Thoracic aorta (tissue), 2 donors: ENCODE data around the gene CFHR4. TPM values are rescaled to one million over a fixed set of nuclear protein-coding genes. Genes with fewer than 3 reads are reported as not detected.
"Not testable (repeated sequence)": the region's sequence is repeated elsewhere in the genome, so short reads cannot be mapped to it uniquely, and the experiment has no call there.

Source experiments
- ATAC-seq: fragments of 150-250 bp; one replicate; pipeline ENCODE4 v1.8.0; 2017; ENCODE audit warnings: low read depth; ENCODE audit not compliant: insufficient number of reproducible peaks, low FRiP score
- DNase-seq: peaks from one replicate; pipeline ENCODE4 v3.0.0-alpha.2; 2020; ENCODE audit warnings: low spot score
- H3K27ac ChIP-seq, 2 donors: fragments of 200-600 bp; sonication (generic); 1 replicate in 1 of 2; 2 replicates in 1 of 2; pipeline ENCODE4 v1.5.1; 2016; ENCODE audit warnings: mild to moderate bottlenecking in 2 of 2, moderate library complexity in 2 of 2
- H3K27me3 ChIP-seq: fragments of 200-600 bp; sonication (generic); replicated peaks from 2 replicates; pipeline ENCODE4 v1.6.0; 2016; ENCODE audit warnings: mild to moderate bottlenecking; ENCODE audit not compliant: insufficient read depth
- H3K36me3 ChIP-seq: fragments of 200-600 bp; sonication (generic); one replicate; pipeline ENCODE4 v1.5.1; 2016
- H3K4me1 ChIP-seq, 2 donors: fragments of 200-600 bp; sonication (generic); 1 replicate in 1 of 2; 2 replicates in 1 of 2; pipeline versions ENCODE4 v1.5.1 to v1.6.0; 2016; ENCODE audit warnings: low read depth in 2 of 2, mild to moderate bottlenecking in 1 of 2; ENCODE audit not compliant: control insufficient read depth in 1 of 2
- H3K4me3 ChIP-seq: fragments of 200-600 bp; sonication (generic); 2 replicates; pipeline ENCODE4 v1.5.1; 2016; ENCODE audit warnings: mild to moderate bottlenecking
- H3K9me3 ChIP-seq: fragments of 200-600 bp; sonication (generic); 2 replicates; pipeline ENCODE4 v1.5.1; 2016
- total RNA-seq, 2 donors: library from RNA; depleted of rRNA; stranded (reverse); fragments of >200 nt; gene quantifications; one replicate each; pipeline versions ENCODE4 v1.1.0 to v1.2.3, GENCODE V29; 2016
- TF ChIP-seq, protein P1 (sequence below): fragments of 200-600 bp; sonication (generic); IDR thresholded peaks from one replicate; pipeline ENCODE4 v1.5.1; 2019; ENCODE audit warnings: antibody characterized with exemption

CFHR4 gene
- total RNA-seq, 2 donors from 2014 or later: not detected

DNA sequence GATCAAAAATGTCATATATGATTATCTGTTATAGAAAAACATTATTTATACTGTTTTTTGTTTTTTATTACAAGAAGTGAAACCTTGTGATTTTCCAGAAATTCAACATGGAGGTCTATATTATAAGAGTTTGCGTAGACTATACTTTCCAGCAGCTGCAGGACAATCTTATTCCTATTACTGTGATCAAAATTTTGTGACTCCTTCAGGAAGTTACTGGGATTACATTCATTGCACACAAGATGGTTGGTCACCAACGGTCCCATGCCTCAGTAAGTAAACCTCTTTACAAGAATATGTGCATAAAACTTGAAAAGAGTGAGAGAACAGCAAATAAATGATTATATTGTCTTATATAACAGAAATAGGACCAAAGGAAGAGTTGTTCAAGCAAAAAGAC, 14.5 kb downstream of the CFHR4 start:
- DNase-seq (no peak), ATAC-seq (no peak)
- H3K27ac ChIP-seq: no peak overlapping the region
- H3K4me1 ChIP-seq: no peaks in the 10 kb centered on the region
- H3K4me3 ChIP-seq: no peak overlapping the region
- no peaks in the 10 kb centered on the region for H3K9me3 ChIP-seq
- no peaks in the 10 kb centered on the region for H3K36me3 ChIP-seq
- TF ChIP-seq, protein P1, sequence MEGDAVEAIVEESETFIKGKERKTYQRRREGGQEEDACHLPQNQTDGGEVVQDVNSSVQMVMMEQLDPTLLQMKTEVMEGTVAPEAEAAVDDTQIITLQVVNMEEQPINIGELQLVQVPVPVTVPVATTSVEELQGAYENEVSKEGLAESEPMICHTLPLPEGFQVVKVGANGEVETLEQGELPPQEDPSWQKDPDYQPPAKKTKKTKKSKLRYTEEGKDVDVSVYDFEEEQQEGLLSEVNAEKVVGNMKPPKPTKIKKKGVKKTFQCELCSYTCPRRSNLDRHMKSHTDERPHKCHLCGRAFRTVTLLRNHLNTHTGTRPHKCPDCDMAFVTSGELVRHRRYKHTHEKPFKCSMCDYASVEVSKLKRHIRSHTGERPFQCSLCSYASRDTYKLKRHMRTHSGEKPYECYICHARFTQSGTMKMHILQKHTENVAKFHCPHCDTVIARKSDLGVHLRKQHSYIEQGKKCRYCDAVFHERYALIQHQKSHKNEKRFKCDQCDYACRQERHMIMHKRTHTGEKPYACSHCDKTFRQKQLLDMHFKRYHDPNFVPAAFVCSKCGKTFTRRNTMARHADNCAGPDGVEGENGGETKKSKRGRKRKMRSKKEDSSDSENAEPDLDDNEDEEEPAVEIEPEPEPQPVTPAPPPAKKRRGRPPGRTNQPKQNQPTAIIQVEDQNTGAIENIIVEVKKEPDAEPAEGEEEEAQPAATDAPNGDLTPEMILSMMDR: no peak
- H3K27me3 ChIP-seq: no peaks in the 10 kb centered on the region

DNA sequence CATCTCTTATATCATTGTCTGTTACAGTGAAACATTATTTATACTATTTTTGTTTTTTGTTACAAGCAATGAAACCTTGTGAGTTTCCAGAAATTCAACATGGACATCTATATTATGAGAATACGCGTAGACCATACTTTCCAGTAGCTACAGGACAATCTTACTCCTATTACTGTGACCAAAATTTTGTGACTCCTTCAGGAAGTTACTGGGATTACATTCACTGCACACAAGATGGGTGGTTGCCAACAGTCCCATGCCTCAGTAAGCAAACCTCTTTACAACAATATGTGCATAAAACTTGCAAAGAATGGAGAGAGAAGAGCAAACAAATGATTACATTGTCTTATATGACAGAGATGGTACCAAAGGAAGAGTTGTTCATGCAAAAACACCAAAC, 22.4 kb downstream of the CFHR4 start:
- H3K4me1 ChIP-seq: no peaks in the 10 kb centered on the region
- no peak overlapping the region for H3K4me3 ChIP-seq
- no peak overlapping the region for H3K27ac ChIP-seq
- H3K27me3 ChIP-seq: no peaks in the 10 kb centered on the region
- H3K9me3 ChIP-seq: no peaks in the 10 kb centered on the region
- no peak for DNase-seq
- H3K36me3 ChIP-seq: no peaks in the 10 kb centered on the region
- no peak for ATAC-seq
- TF ChIP-seq, protein P1: no peak

DNA sequence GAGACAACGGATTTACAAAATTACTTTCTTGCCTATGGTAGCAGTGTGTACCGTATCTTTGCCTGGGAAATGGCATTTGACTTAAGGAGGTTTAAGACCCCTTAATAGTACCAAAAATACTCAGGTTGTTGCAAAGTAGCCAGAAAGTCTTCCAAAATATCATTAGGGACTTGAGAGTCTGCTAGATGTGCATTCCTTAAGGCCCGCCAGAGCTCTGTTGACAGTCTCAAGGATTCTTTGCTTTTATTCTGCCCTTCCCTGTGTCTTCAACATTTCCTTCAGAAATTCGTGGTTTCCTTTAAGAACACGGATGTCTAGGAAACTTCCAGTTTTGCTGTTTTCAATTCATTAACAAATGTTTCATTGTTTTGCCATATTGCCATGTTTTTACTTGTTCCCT, 24.4 kb downstream of the CFHR4 start:
- H3K27me3 ChIP-seq, H3K27ac ChIP-seq, H3K9me3 ChIP-seq, H3K4me3 ChIP-seq, DNase-seq, ATAC-seq, H3K4me1 ChIP-seq, H3K36me3 ChIP-seq: not testable (repeated sequence)

DNA sequence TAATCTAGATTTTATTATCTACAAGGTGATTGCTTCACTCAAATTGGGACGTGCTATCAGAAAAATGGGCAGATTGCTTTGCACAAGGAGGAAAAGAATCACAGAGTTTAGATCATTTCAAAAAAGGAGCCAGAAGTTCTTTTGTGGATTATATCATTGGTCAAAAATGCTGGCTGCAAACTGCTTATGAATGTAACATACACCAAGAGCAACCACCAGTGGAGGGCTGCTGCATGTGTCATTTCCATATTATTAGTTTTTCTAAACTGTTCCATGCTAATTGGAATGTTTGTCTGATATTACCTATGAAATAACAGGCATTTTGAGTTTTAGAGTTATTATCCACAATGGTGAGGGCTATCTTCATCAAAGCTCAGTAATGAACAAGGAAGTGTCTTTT, 39.0 kb downstream of the CFHR4 start:
- not testable (repeated sequence) for DNase-seq, H3K36me3 ChIP-seq, H3K4me3 ChIP-seq, H3K27me3 ChIP-seq, H3K9me3 ChIP-seq, H3K4me1 ChIP-seq, H3K27ac ChIP-seq, ATAC-seq

DNA sequence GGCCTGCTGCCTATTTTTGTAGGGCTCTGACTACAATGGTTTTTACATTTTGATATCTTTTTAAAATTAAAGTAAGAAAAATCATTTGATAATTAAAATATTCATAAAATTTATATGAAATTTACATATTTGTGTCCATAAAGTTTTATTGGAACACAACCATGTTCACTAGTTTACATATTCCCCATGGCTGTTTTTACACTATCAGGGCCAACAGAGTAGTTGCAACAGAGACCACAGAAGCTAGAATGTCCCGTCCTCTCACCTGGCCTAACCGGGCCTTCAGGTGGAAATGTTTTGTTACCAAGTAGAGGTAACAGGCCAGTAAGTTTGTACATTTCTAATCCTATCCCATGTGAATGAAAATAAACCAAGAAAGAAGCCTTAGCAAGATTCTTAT, 45.0 kb downstream of the CFHR4 start:
- H3K36me3 ChIP-seq, H3K4me3 ChIP-seq, H3K27me3 ChIP-seq, DNase-seq, H3K27ac ChIP-seq, H3K9me3 ChIP-seq, ATAC-seq, H3K4me1 ChIP-seq: not testable (repeated sequence)

DNA sequence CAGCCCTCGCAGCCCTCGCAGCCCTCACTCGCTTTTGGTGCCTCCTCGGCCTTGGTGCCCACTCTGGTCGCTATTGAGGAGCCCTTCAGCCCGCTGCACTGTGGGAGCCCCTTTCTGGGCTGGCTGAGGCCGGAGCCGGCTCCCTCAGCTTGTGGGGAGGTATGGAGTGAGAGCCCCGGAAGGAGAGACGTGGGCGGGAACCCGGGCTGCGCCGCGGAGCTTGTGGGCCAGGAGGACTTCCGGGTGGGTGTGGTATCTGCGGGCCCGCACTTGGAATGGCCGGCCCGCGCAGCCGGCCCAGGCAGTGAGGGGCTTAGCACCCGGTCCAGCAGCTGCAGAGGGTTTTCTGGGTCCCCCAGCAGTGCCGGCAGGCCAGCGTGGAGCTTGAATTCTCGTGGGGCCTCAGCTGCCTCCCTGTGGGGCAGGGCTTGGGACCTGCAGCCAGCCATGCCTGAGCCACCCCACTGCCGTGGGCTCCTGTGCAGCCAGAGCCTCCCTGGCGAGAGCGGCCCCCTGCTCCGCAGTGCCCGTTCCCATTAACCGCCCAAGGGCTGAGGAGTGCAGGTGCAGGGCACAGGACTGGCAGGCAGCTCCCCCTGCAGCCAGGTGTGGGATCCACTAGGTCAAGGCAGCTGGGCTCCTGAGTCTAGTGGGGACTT, 45.8 kb downstream of the CFHR4 start:
- Histone ChIP-seq H3K27ac (no peak overlapping the region), H3K9me3 (no peaks in the 10 kb centered on the region), H3K4me3 (no peak overlapping the region), H3K36me3 (no peaks in the 10 kb centered on the region), H3K4me1 (no peaks in the 10 kb centered on the region), H3K27me3 (no peaks in the 10 kb centered on the region)
- DNase-seq: no peak
- no peak for ATAC-seq
- TF ChIP-seq, protein P1: no peak

DNA sequence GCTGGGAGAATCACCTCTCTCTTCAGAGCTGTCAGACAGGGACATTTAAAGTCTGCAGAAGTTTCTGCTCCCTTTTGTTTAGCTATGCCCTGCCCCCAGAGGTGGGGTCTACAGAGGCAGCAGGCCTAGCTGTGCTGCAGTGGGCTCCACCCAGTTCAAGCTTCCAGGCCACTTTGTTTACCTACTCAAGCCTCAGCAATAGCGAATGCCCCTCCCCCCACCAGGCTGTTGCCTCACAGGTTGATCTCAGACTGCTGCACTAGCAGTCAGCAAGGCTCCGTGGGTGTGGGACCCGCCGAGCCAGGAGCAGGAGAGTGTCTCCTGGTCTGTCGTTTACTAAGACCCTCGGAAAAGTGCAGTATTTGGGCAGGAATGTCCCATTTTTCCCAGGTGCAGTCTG, 53.6 kb downstream of the CFHR4 start:
- H3K36me3 ChIP-seq, H3K9me3 ChIP-seq, H3K4me3 ChIP-seq, ATAC-seq, H3K27ac ChIP-seq, DNase-seq, H3K4me1 ChIP-seq, H3K27me3 ChIP-seq: not testable (repeated sequence)

DNA sequence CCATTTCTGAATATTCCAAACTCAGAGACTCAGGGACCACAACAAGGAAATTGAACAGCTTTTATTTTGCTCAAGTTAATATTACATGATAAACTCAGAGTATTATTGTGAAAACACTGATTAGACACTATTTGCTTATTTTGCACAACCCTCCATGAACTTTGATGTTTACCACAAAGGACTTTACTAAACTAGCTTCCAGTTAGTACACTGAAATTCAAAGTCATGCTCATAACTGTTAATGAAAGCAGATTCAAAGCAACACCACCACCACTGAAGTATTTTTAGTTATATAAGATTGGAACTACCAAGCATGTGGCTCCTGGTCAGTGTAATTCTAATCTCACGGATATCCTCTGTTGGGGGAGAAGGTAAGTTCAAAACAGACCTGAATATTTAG, 55.7 kb downstream of the CFHR4 start, which contains the start of gene CFHR2:
CFHR2 (plus strand) TSS at position 171 of the 400 bp plus-strand sequence; CDS start at position 314, 143 bp downstream.
- H3K27ac ChIP-seq, H3K4me3 ChIP-seq, DNase-seq, ATAC-seq, H3K27me3 ChIP-seq, H3K9me3 ChIP-seq, H3K36me3 ChIP-seq, H3K4me1 ChIP-seq: not testable (repeated sequence)
